Neural cell (in vitro differentiated cells): Measurements from ENCODE around the gene GPATCH2L.

Experiments used
- EP300 ChIP-seq: fragments of 450-650 bp; conservative IDR thresholded peaks from 2 replicates; pipeline ENCODE4 v1.6.1; 2014; ENCODE audit warnings: antibody characterized with exemption, mild to moderate bottlenecking, moderate library complexity; ENCODE audit not compliant: poor library complexity, severe bottlenecking
- EZH2 ChIP-seq: fragments of 200-600, 300-800 bp; shearing (Covaris generic), sonication (generic); IDR thresholded peaks from 2 replicates; pipeline ENCODE4 v1.6.1; 2014; ENCODE audit warnings: antibody characterized with exemption, low read length, borderline replicate concordance, mild to moderate bottlenecking; ENCODE audit not compliant: insufficient read depth, poor library complexity, severe bottlenecking
- POLR2AphosphoS5 ChIP-seq: IDR thresholded peaks from 2 replicates; pipeline ENCODE4 v1.6.1; 2012
- SMC3 ChIP-seq: fragments of 450-650 bp; conservative IDR thresholded peaks from 2 replicates; pipeline ENCODE4 v1.6.1; 2014; ENCODE audit warnings: antibody characterized with exemption, mild to moderate bottlenecking, moderate library complexity; ENCODE audit not compliant: poor library complexity
- TAF1 ChIP-seq: IDR thresholded peaks from 2 replicates; pipeline ENCODE4 v1.6.1; 2012; ENCODE audit warnings: low read depth
- TF ChIP-seq, protein P1 (sequence below): fragments of 450-650 bp; IDR thresholded peaks from 2 replicates; pipeline ENCODE4 v1.5.1; 2014; ENCODE audit warnings: antibody characterized with exemption, mild to moderate bottlenecking, moderate library complexity; ENCODE audit not compliant: poor library complexity, severe bottlenecking
- TF ChIP-seq, protein P2 (sequence below): IDR thresholded peaks from 2 replicates; pipeline ENCODE4 v1.6.1; 2012; ENCODE audit warnings: borderline replicate concordance

DNA sequence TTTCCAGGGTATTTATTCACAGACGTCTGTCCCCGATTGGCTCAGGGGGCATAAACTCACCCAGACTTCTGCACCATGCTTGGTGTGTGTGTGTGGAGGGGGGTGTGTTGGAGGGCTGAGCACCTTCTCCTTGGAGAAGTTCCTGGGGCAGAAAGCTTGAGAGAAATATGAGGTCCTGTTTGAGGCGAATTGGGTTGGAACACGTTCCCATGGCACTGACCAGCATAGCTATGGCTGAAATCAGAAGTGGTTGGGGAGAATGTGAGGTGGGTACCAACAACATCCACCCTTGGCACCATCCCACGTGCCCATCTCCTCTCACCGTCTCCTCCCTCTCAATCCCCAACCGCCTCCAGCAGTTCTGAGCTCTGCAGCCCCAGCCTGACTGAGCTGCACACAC lies 16.0 kb upstream of the GPATCH2L start:
- TF ChIP-seq POLR2AphosphoS5 (no peak), EZH2 (no peak), EP300 (no peak), TAF1 (no peak), SMC3 (no peak)
- TF ChIP-seq, protein P1, sequence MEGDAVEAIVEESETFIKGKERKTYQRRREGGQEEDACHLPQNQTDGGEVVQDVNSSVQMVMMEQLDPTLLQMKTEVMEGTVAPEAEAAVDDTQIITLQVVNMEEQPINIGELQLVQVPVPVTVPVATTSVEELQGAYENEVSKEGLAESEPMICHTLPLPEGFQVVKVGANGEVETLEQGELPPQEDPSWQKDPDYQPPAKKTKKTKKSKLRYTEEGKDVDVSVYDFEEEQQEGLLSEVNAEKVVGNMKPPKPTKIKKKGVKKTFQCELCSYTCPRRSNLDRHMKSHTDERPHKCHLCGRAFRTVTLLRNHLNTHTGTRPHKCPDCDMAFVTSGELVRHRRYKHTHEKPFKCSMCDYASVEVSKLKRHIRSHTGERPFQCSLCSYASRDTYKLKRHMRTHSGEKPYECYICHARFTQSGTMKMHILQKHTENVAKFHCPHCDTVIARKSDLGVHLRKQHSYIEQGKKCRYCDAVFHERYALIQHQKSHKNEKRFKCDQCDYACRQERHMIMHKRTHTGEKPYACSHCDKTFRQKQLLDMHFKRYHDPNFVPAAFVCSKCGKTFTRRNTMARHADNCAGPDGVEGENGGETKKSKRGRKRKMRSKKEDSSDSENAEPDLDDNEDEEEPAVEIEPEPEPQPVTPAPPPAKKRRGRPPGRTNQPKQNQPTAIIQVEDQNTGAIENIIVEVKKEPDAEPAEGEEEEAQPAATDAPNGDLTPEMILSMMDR: no peak
- TF ChIP-seq, protein P2, sequence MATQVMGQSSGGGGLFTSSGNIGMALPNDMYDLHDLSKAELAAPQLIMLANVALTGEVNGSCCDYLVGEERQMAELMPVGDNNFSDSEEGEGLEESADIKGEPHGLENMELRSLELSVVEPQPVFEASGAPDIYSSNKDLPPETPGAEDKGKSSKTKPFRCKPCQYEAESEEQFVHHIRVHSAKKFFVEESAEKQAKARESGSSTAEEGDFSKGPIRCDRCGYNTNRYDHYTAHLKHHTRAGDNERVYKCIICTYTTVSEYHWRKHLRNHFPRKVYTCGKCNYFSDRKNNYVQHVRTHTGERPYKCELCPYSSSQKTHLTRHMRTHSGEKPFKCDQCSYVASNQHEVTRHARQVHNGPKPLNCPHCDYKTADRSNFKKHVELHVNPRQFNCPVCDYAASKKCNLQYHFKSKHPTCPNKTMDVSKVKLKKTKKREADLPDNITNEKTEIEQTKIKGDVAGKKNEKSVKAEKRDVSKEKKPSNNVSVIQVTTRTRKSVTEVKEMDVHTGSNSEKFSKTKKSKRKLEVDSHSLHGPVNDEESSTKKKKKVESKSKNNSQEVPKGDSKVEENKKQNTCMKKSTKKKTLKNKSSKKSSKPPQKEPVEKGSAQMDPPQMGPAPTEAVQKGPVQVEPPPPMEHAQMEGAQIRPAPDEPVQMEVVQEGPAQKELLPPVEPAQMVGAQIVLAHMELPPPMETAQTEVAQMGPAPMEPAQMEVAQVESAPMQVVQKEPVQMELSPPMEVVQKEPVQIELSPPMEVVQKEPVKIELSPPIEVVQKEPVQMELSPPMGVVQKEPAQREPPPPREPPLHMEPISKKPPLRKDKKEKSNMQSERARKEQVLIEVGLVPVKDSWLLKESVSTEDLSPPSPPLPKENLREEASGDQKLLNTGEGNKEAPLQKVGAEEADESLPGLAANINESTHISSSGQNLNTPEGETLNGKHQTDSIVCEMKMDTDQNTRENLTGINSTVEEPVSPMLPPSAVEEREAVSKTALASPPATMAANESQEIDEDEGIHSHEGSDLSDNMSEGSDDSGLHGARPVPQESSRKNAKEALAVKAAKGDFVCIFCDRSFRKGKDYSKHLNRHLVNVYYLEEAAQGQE: no peak
